ENCODE measurements around the gene NUP37.

DNA sequence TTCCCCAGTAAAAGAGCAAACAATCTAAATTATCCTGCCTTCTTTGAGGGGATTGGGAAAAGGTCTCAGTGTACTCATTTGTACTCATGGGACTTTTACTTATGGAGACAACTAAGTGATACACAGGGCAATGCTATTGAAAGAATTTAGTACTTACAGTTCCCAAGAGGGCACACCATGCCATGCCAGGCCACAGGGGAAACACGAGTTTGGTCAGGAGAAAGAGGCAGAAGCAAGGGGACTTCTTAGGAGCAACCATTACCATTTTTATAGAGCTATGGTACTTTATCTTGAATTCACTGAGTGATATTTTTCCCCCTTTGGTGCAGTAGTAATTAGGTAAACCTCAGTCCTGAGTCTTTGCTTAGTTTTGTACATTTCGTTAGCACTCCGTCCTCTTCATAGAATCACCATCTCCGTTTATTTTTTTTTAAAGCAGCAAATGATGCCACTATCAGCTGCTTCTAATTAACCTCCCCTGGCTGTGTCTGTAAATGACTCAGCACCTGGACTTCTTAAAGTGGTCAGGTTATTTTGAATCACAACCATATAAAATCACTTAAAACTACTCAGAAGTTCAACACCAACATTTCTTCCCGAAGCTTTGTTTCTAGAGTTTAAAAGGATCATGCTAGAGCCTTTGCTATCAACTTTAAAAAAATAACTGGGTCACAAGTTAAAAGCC is 52.2 kb downstream of the NUP37 start:
- TF ChIP-seq EZH2phosphoT487 (IDR thresholded peaks at IDR 0.05; ENCODE audit: borderline replicate concordance), result no peak
- TF ChIP-seq, protein P1, sequence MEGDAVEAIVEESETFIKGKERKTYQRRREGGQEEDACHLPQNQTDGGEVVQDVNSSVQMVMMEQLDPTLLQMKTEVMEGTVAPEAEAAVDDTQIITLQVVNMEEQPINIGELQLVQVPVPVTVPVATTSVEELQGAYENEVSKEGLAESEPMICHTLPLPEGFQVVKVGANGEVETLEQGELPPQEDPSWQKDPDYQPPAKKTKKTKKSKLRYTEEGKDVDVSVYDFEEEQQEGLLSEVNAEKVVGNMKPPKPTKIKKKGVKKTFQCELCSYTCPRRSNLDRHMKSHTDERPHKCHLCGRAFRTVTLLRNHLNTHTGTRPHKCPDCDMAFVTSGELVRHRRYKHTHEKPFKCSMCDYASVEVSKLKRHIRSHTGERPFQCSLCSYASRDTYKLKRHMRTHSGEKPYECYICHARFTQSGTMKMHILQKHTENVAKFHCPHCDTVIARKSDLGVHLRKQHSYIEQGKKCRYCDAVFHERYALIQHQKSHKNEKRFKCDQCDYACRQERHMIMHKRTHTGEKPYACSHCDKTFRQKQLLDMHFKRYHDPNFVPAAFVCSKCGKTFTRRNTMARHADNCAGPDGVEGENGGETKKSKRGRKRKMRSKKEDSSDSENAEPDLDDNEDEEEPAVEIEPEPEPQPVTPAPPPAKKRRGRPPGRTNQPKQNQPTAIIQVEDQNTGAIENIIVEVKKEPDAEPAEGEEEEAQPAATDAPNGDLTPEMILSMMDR (conservative IDR thresholded peaks at IDR 0.05; ENCODE audit: low read length), result no peak
